GM18909 (cell line): Measurements from ENCODE around the gene MBNL3.
"Not testable (repeated sequence)": the region's sequence is repeated elsewhere in the genome, so short reads cannot be mapped to it uniquely, and the experiment has no call there.

Experiments used
- ATAC-seq: cut with Tn5 transposase; IDR thresholded peaks from one replicate; pipeline ENCODE4 v1.9.1; 2021; ENCODE audit warnings: mild to moderate bottlenecking; ENCODE audit not compliant: unreplicated experiment, poor library complexity

MBNL3 gene

GRCh38 chrX:132480581-132481203 lies 8.1 kb downstream of the MBNL3 start:
- peak; percentile 90 for ATAC-seq

DNA sequence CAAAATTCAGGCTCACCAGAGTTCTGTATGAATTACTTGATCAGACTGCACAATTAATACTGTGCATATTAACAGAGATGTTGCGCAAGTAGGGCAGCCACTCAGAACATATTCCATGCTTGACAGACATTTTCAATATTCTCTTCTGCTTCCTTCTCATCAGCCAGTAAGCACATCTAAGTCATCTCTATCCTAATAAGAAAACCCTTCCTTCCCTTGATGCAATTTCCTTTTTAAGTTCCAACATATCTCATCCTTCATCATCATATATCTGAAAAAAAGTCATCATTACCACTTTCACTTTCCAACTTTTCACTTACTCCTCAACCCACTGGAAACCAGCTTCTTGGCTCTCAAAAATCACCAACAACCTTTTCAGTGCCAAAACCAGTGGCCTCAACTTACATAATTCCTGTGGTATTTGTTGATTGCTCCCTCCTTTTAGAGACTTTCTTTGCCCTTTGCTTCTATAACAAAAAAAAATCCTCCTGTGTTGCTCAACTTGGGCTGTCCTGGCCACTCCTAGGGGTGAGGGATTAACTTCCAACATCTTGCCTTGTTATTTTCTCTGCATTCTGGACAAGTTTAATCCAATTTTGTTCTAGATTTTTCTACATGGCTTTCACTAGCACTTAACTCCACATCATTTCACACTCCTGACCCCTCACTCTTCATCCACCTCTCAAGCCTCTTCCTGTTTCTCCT lies 14.1 kb downstream of the MBNL3 start:
- ATAC-seq = no peak

DNA sequence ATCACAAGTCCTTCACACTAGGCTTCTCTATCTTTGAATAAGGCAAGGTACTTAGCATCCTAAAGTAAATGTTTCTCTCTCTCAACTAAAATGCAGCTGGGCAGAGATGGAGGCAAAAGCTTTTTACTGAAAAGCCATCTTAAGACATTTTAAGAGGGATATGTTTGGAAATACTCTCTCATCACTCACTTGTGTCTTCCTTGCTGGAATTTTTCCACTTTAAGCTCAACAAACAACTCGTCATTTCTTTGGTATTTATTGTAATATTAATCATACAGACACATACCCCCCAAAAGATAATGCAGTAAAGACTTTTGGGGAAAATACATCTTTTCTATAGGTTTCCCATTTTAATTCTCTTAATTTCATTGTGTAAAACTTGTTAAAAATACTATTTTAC lies 16.4 kb downstream of the MBNL3 start:
- no peak for ATAC-seq

- ATAC-seq = no peak
Measured at GRCh38 chrX:132470831-132471230, 18.0 kb downstream of the MBNL3 start.

GRCh38 chrX:132470179-132470578 lies 18.7 kb downstream of the MBNL3 start:
- no peak for ATAC-seq

- no peak for ATAC-seq
Measured at GRCh38 chrX:132468454-132468853, 20.4 kb downstream of the MBNL3 start.

DNA sequence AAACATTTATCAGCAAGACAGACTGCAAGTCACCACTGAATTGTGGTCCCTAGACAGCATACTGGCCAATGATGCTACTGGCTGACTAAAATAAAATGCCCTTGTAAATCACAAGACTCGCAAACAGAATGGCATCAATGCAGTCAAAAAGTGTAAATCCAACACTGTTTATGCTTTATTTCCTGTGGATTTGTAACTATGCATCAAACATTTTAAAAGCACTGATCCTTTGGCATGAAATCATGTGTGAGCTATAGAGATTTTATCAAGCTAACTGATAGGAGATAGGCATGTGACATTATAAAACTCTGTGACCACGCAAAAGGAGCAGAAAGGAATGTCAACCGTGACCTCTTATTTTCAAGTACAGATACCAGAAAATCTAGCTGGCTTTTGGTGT lies 20.8 kb downstream of the MBNL3 start:
- no peak for ATAC-seq

GRCh38 chrX:132467026-132467425 lies 21.8 kb downstream of the MBNL3 start:
- ATAC-seq = no peak

GRCh38 chrX:132463411-132463810 lies 25.4 kb downstream of the MBNL3 start:
- no peak for ATAC-seq

DNA sequence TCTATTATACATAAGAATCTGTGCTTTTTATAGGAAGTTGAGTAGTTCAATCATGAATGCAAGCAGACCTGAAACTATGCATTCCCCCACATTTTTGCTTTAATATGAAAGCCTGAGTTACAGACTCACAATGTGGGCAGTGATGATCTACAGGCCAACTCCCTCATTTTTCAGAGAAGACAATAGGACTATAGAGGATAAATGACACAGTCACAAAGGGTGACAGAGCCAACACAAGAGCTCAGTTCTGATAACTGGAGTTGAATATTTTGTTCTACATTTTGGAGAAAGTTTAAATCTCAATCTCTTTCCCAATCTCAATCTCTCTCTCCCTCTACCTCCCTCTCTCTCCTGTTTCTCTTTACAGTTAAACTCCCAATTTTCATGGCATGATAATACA lies 27.0 kb downstream of the MBNL3 start:
- no peak for ATAC-seq

- ATAC-seq = no peak
Measured at GRCh38 chrX:132452911-132453550, 35.8 kb downstream of the MBNL3 start.

DNA sequence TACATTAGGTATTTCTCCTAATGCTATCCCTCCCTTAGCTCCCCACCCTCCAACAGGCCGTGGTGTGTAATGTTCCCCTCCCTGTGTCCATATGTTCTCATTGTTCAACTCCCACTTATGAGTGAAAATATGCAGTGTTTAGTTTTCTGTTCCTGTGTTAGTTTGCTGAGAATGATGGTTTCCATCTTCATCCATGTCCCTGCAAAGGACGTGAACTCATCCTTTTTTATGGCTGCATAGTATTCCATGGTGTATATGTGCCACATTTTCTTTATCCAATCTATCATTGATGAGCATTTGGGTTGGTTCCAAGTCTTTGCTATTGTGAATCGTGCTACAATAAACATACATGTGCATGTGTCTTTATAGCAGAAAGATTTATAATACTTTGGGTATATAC lies 42.9 kb downstream of the MBNL3 start:
- not testable (repeated sequence) for ATAC-seq

DNA sequence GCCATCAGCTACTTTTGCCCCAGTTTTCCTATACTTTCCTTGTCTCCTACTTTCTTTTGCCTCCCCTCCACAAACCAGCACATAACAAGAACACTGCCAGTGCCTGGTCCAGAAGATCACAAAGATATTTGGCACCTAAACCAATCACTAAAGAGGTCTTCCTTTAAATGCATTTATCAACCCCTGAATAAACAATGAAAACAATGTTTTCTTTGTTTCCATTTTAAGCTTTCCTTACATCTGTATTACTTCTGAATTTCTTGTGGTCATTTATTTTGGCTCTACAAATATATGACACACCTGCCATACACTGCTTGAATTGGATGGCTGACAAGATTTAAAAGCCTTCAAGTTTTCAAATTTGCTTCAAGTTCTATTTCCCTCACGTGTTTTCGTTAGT lies 43.9 kb downstream of the MBNL3 start:
- no peak for ATAC-seq

DNA sequence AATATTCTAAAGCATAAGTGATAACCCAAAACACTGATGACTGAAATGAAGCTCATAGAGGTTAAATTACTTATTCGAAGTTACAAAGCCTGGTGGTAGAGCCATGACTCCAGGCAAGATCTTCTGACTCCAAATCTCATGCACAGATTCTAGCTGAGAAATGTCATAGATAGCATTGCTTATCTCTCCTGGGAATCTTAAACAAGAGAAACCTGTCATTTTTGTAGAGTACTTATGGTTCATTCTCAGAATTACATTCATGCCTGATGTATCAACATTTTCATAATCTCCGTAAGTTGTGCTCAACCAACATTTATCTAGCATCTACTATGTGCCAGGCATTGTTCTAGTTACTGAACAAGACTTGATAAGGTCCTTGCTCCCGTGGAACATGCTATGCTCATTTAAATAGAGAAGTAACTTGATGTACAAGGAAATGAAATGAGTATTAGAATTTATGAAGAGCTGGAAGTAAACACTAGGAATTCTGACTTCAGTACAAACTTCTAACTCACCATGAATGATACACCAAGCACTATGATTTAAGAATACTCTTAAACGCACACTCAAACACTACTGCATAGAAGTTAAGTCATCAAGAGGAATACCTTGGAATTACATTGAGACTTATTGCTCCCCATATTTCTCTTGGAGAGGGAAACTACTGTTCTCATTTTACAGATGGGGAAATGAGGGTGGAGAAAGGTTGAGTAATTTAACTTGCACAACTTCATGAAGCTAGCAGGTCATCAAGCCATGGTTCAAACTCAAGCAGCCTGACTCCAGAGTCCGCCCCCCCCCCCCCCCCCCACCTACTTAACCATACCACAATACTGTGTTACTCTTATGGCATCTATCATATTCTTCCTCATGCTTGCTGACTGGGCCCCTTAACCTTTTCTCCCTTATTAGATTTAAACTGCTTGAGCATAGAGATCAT lies 45.4 kb downstream of the MBNL3 start:
- ATAC-seq = no peak

- no peak for ATAC-seq
Measured at GRCh38 chrX:132442691-132443090, 46.1 kb downstream of the MBNL3 start.

- no peak for ATAC-seq
Measured at GRCh38 chrX:132435222-132435621, 53.6 kb downstream of the MBNL3 start.

- ATAC-seq = no peak
Measured at GRCh38 chrX:132433551-132433950, 55.3 kb downstream of the MBNL3 start.

- no peak for ATAC-seq
Measured at GRCh38 chrX:132433001-132433400, 55.8 kb downstream of the MBNL3 start.

GRCh38 chrX:132428896-132429295 lies 59.9 kb downstream of the MBNL3 start:
- no peak for ATAC-seq

- no peak for ATAC-seq
Measured at GRCh38 chrX:132426695-132427281, 62.0 kb downstream of the MBNL3 start.
